Panc1 (cell line): Measurements from ENCODE around the gene FAM117B. TPM values are rescaled to one million over a fixed set of nuclear protein-coding genes. Genes with fewer than 3 reads are reported as not detected.

Experiments used
- ATAC-seq: fragments of 200-7000 bp; cut with Tn5 transposase; 2 replicates; pipeline ENCODE4 v1.9.1; 2020; ENCODE audit warnings: mild to moderate bottlenecking, moderate library complexity
- BruUV-seq: library from RNA; stranded (reverse); fragments of 400-500 nt; replicated peaks from 2 replicates; lab custom pipeline; 2021; lab: Mats Ljungman, UMichigan
- CTCF ChIA-PET: fragments of 300-600 bp; sonication (Branson Sonifier 250); formaldehyde crosslinking; loops from one replicate; lab custom pipeline; 2022; ENCODE audit warnings: antibody characterized with exemption; lab: Charles Lee
- POLR2A ChIA-PET: fragments of 300-600 bp; sonication (Branson Sonifier 250); formaldehyde crosslinking; loops from one replicate; lab custom pipeline; 2022; ENCODE audit warnings: antibody characterized with exemption; lab: Charles Lee
- DNase-seq: peaks from one replicate; pipeline ENCODE4 v3.0.0-alpha.2; 2010; ENCODE audit warnings: low read depth, low spot score
- H3K27ac ChIP-seq: 2 replicates; pipeline ENCODE4 v1.5.1; 2011; ENCODE audit warnings: mild to moderate bottlenecking, low read length, inconsistent platforms
- H3K27me3 ChIP-seq: fragments of 200-500 bp; sonication (Bioruptor generic); 2 replicates; pipeline ENCODE4 v1.6.0; 2014; ENCODE audit warnings: low read length, inconsistent platforms; ENCODE audit not compliant: control insufficient read depth, insufficient read depth
- H3K36me3 ChIP-seq: fragments of 200-500 bp; sonication (Bioruptor generic); 2 replicates; pipeline ENCODE4 v1.5.1; 2014; ENCODE audit warnings: inconsistent platforms, mild to moderate bottlenecking, low read length, moderate library complexity; ENCODE audit not compliant: control insufficient read depth, insufficient read depth
- H3K4me1 ChIP-seq: 2 replicates; pipeline ENCODE4 v1.5.1; 2011; ENCODE audit warnings: inconsistent platforms, mild to moderate bottlenecking, low read length, moderate library complexity; ENCODE audit not compliant: control insufficient read depth, insufficient read depth
- H3K4me3 ChIP-seq, 2 experiments: 2 replicates each; pipeline ENCODE4 v1.5.1; 2011 to 2012; ENCODE audit warnings: low read depth in 2 of 2, low read length in 2 of 2, mild to moderate bottlenecking in 2 of 2, inconsistent platforms in 1 of 2, moderate library complexity in 1 of 2
- H3K9me3 ChIP-seq: fragments of 200-500 bp; sonication (Bioruptor generic); 2 replicates; pipeline ENCODE4 v1.5.1; 2014; ENCODE audit warnings: low read depth, mild to moderate bottlenecking, inconsistent platforms, low read length, moderate library complexity; ENCODE audit not compliant: control insufficient read depth, insufficient read depth
- CTCF ChIP-seq: fragments of 450-650 bp; IDR thresholded peaks from 2 replicates; pipeline ENCODE4 v1.5.1; 2017; ENCODE audit warnings: mild to moderate bottlenecking
- POLR2AphosphoS5 ChIP-seq: IDR thresholded peaks from 2 replicates; pipeline ENCODE4 v1.6.1; 2012; ENCODE audit warnings: mild to moderate bottlenecking, low read depth, low read length, moderate library complexity
- REST ChIP-seq, 2 experiments: IDR thresholded peaks; 2 replicates each; pipeline ENCODE4 v1.6.1; 2011 to 2012; ENCODE audit warnings: low read depth in 2 of 2, control low read depth in 1 of 2, low read length in 1 of 2, mild to moderate bottlenecking in 1 of 2, moderate library complexity in 1 of 2; ENCODE audit not compliant: insufficient read depth in 1 of 2
- SIN3A ChIP-seq: IDR thresholded peaks from 2 replicates; pipeline ENCODE4 v1.6.1; 2012; ENCODE audit warnings: low read depth, mild to moderate bottlenecking, low read length, moderate library complexity, borderline replicate concordance; ENCODE audit not compliant: insufficient read depth
- TCF7L2 ChIP-seq: IDR thresholded peaks from 2 replicates; pipeline ENCODE4 v1.6.1; 2011; ENCODE audit warnings: mild to moderate bottlenecking, low read depth, low read length, inconsistent platforms
- in situ Hi-C: cut with HindIII; loops from 2 replicates; pipeline ENCODE4 v1.10.0; 2016; ENCODE audit warnings: low sequenced_read_pairs, low pct_unique_long_range_greater_than_20kb
- intact Hi-C: fragments of 100-400 bp; cut with micrococcal nuclease; formaldehyde crosslinking; loops from one replicate; pipeline ENCODE4 v1.10.0; 2022; ENCODE audit not compliant: unreplicated experiment
- total RNA-seq: library from RNA; stranded (reverse); gene quantifications from one replicate; pipeline ENCODE4 v1.2.1, GENCODE V29; 2021; ENCODE audit not compliant: unreplicated experiment

FAM117B gene
- total RNA-seq, 1 experiment from 2014 or later, result 7.8 TPM

GRCh38 chr2:202743613-202744012 lies 108.8 kb downstream of the FAM117B start:
- Histone ChIP-seq H3K4me1 (no peaks in the 10 kb centered on the region), H3K27ac (no peak overlapping the region), H3K9me3 (peaks cover 6% of the 10 kb centered on the region; the same call in 1 of the 2 replicates), H3K4me3 (no peak overlapping the region), H3K36me3 (no peaks in the 10 kb centered on the region), H3K27me3 (no peaks in the 10 kb centered on the region)
- no peak for ATAC-seq
- TF ChIP-seq TCF7L2 (no peak), SIN3A (no peak), REST (IDR thresholded peaks at IDR 0.05; ENCODE audit: insufficient read depth in 1 of 2, low read depth in 2 of 2, low read length in 1 of 2) (no peak), CTCF (no peak), POLR2AphosphoS5 (no peak)
- in situ Hi-C loops, result no loop called here
- intact Hi-C loops, result no loop called here
- POLR2A ChIA-PET, result no interaction called here
- no peak for DNase-seq
- CTCF ChIA-PET, result no interaction called here
- BruUV-seq, result no TSS peak

- no peak for TF ChIP-seq POLR2AphosphoS5
- TF ChIP-seq TCF7L2, result no peak
- TF ChIP-seq SIN3A, result no peak
- no peak for TF ChIP-seq REST (IDR thresholded peaks at IDR 0.05; ENCODE audit: insufficient read depth in 1 of 2, low read depth in 2 of 2, low read length in 1 of 2)
- TF ChIP-seq CTCF, result no peak
- Histone ChIP-seq H3K36me3 (no peaks in the 10 kb centered on the region), H3K4me3 (no peak overlapping the region), H3K27ac (no peak overlapping the region), H3K27me3 (no peaks in the 10 kb centered on the region), H3K9me3 (no peaks in the 10 kb centered on the region), H3K4me1 (no peaks in the 10 kb centered on the region)
- POLR2A ChIA-PET, result no interaction called here
- DNase-seq (no peak), ATAC-seq (no peak)
- CTCF ChIA-PET, result no interaction called here
- in situ Hi-C loops, result no loop called here
- intact Hi-C loops, result no loop called here
- BruUV-seq, result no TSS peak
Observed at GRCh38 chr2:202749477-202749876, 114.7 kb downstream of the FAM117B start.
